Mesendoderm (in vitro differentiated cells): ENCODE data around the gene SMPD1.

Source experiments
- DNase-seq: peaks from one replicate; pipeline ENCODE4 v3.0.0; 2013
- H2AK5ac ChIP-seq: 2 replicates; pipeline ENCODE4 v1.6.1; 2013; ENCODE audit warnings: low read length, inconsistent platforms
- H2BK120ac ChIP-seq: 2 replicates; pipeline ENCODE4 v1.6.1; 2013; ENCODE audit warnings: low read depth, mild to moderate bottlenecking, low read length, moderate library complexity, mixed read lengths
- H2BK15ac ChIP-seq: replicated peaks from 2 replicates; pipeline ENCODE4 v1.6.1; 2013; ENCODE audit warnings: low read depth, mild to moderate bottlenecking, moderate library complexity
- H2BK5ac ChIP-seq: 2 replicates; pipeline ENCODE4 v1.6.1; 2013; ENCODE audit warnings: low read length, inconsistent platforms
- H3K18ac ChIP-seq: 2 replicates; pipeline ENCODE4 v1.6.1; 2013; ENCODE audit warnings: mild to moderate bottlenecking, low read length, mixed read lengths
- H3K23ac ChIP-seq: one replicate; pipeline ENCODE4 v1.6.1; 2013; ENCODE audit warnings: low read length
- H3K27ac ChIP-seq: 2 replicates; pipeline ENCODE4 v1.5.1; 2013; ENCODE audit warnings: low read depth, mild to moderate bottlenecking, inconsistent platforms, low read length, moderate library complexity
- H3K27me3 ChIP-seq: 2 replicates; pipeline ENCODE4 v1.6.1; 2013; ENCODE audit warnings: low read length, control low read depth, mild to moderate bottlenecking, inconsistent platforms; ENCODE audit not compliant: insufficient read depth, poor library complexity
- H3K36me3 ChIP-seq: 2 replicates; pipeline ENCODE4 v1.6.1; 2013; ENCODE audit warnings: low read length, inconsistent platforms; ENCODE audit not compliant: control insufficient read depth, insufficient read depth
- H3K4ac ChIP-seq: one replicate; pipeline ENCODE4 v1.6.1; 2013; ENCODE audit warnings: low read depth, mild to moderate bottlenecking, low read length, moderate library complexity
- H3K4me1 ChIP-seq: 2 replicates; pipeline ENCODE4 v1.6.1; 2013; ENCODE audit warnings: low read depth, low read length, inconsistent platforms; ENCODE audit not compliant: control insufficient read depth
- H3K4me2 ChIP-seq: 2 replicates; pipeline ENCODE4 v1.6.1; 2013; ENCODE audit warnings: low read length
- H3K4me3 ChIP-seq: 2 replicates; pipeline ENCODE4 v1.5.1; 2013; ENCODE audit warnings: mild to moderate bottlenecking, low read length
- H3K56ac ChIP-seq: one replicate; pipeline ENCODE4 v1.6.1; 2013; ENCODE audit warnings: low read length
- H3K79me1 ChIP-seq: 2 replicates; pipeline ENCODE4 v1.6.1; 2013; ENCODE audit warnings: low read length, inconsistent platforms
- H3K79me2 ChIP-seq: 2 replicates; pipeline ENCODE4 v1.6.1; 2013; ENCODE audit warnings: mild to moderate bottlenecking, low read length; ENCODE audit not compliant: control insufficient read depth, insufficient read depth
- H3K9ac ChIP-seq: 2 replicates; pipeline ENCODE4 v1.6.1; 2013; ENCODE audit warnings: low read length, inconsistent platforms
- H4K5ac ChIP-seq: one replicate; pipeline ENCODE4 v1.6.1; 2013; ENCODE audit warnings: low read length
- H4K8ac ChIP-seq: one replicate; pipeline ENCODE4 v1.6.1; 2013; ENCODE audit warnings: low read depth, mild to moderate bottlenecking, control low read depth, low read length, moderate library complexity
- WGBS: extraction: QIAGEN DNeasy Blood & Tissue Kit; methylation state at CpG from one replicate; pipeline ENCODE4 v1.1.7; 2013; ENCODE audit warnings: low lambda C conversion rate, missing lambda C conversion rate; ENCODE audit not compliant: insufficient coverage; ENCODE audit errors: extremely low coverage; 5-methylcytosine and 5-hydroxymethylcytosine counted together

SMPD1 gene

DNA sequence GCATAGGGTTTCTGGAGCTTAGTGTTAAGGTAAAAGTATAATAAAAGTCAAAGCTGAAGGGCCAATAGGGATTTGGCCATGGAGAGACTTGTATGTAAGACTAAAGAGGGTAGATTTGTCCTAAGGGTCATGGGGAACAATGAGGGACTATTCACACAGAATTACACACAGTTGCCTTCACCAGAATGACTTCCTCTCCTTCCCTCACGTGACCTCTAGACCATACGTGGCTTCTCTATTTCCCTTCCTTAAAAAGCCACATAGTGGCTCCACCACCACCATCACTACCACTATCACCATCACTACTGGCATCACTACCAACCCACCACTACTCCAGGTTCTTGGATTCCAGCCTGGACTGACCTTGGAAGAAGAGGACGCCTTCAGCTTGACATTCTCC lies 47.7 kb downstream of the SMPD1 start:
- H3K23ac ChIP-seq = no peak overlapping the region
- H3K4me3 ChIP-seq = no peak overlapping the region
- H3K79me1 ChIP-seq = no peaks in the 10 kb centered on the region
- H3K56ac ChIP-seq = no peak overlapping the region
- H2BK5ac ChIP-seq = no peak overlapping the region
- H3K4me2 ChIP-seq = no peak overlapping the region
- no peak overlapping the region for H4K5ac ChIP-seq
- WGBS = no CpG with 5 or more reads among the region's 3 CpGs
- no peak overlapping the region for H3K27ac ChIP-seq
- H3K4ac ChIP-seq = no peak overlapping the region
- no peak overlapping the region for H4K8ac ChIP-seq
- H3K4me1 ChIP-seq = peaks cover 5% of the 10 kb centered on the region
- DNase-seq = no peak
- no peaks in the 10 kb centered on the region for H3K27me3 ChIP-seq
- H2BK15ac ChIP-seq = no peak overlapping the region
- H3K79me2 ChIP-seq = no peaks in the 10 kb centered on the region
- H3K9ac ChIP-seq = no peak overlapping the region
- H2AK5ac ChIP-seq = no peak overlapping the region
- H3K36me3 ChIP-seq = no peaks in the 10 kb centered on the region
- H3K18ac ChIP-seq = no peak overlapping the region
- no peak overlapping the region for H2BK120ac ChIP-seq

DNA sequence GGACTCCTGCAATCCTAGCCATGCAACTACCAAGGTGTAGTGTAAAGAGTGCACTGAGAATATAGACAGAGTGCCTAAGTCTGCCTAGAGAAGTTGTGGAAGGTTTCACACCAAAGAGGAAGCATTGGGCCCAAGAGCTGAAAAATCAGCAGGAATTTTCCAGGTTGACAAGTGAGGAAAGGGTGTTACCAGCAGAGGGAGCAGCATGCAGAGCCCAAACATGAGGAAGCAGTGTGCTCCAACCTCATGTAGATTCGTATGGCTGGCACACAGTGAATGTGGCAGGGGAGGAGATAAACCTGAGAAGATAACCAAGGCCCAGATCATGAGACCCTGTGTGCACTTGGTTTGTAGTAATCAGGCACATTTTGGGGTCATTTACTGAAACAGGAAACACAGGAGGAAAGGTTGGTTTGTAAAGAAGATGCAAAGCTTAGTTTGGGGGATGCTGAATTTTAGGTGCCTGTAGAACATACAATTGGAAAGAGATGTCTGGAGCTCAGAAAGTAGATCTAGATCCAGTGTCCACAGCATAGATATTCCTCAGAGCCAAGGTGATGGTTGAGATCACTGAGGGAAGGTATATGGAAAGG lies 48.8 kb downstream of the SMPD1 start:
- Histone ChIP-seq H3K9ac (no peak overlapping the region), H3K4ac (no peak overlapping the region), H4K5ac (no peak overlapping the region), H3K79me1 (no peaks in the 10 kb centered on the region), H2AK5ac (no peak overlapping the region), H2BK5ac (no peak overlapping the region), H3K27me3 (no peaks in the 10 kb centered on the region), H3K4me3 (no peak overlapping the region), H4K8ac (no peak overlapping the region), H3K4me2 (no peak overlapping the region), H3K56ac (no peak overlapping the region), H3K4me1 (peaks cover 5% of the 10 kb centered on the region), H3K23ac (no peak overlapping the region), H3K18ac (no peak overlapping the region), H2BK120ac (no peak overlapping the region), H3K79me2 (no peaks in the 10 kb centered on the region), H3K36me3 (no peaks in the 10 kb centered on the region), H3K27ac (no peak overlapping the region), H2BK15ac (no peak overlapping the region)
- no CpG with 5 or more reads among the region's 1 CpG for whole genome bisulfite sequencing
- peak; percentile 83 for DNase-seq

DNA sequence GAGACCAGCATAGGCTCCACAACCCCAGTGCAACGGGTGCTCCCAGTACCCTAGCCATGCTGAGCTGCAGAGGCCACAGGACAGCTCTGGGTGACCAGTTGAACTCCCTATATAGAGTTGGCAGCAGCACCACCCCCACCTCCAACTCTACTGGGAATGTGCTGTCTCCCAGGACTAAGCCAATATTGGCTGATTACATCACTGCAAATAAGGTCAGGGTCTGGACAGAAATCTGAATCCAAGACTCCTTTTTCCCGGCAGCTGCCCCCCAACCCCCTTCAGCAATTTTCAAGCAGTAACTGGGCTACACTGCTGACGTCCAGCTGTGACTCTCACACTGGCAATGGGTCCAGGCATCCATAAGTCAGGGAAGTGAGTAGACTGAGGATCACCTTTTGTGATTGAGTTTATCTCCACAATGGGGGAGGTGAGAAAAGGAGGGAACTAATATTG lies 50.7 kb downstream of the SMPD1 start, which contains the start of gene HPX:
Gene HPX (minus strand): TSS at position 82 of the 453 bp plus-strand sequence. CDS start 24 bp downstream, at position 58.
- Histone ChIP-seq H3K4me2 (no peak within 1 kb of the TSS), H3K4ac (no peak within 1 kb of the TSS), H2BK15ac (no peak within 1 kb of the TSS), H2BK5ac (no peak within 1 kb of the TSS), H4K5ac (no peak within 1 kb of the TSS), H3K79me2 (no peaks in the 10 kb centered on the region), H3K4me3 (no peak within 1 kb of the TSS), H4K8ac (no peak within 1 kb of the TSS), H3K9ac (no peak within 1 kb of the TSS), H2AK5ac (no peak within 1 kb of the TSS), H3K23ac (no peak within 1 kb of the TSS), H3K18ac (no peak within 1 kb of the TSS), H3K79me1 (no peaks in the 10 kb centered on the region), H2BK120ac (no peak within 1 kb of the TSS), H3K36me3 (no peaks in the 10 kb centered on the region), H3K56ac (no peak within 1 kb of the TSS), H3K27ac (no peak within 1 kb of the TSS), H3K4me1 (peaks cover 5% of the 10 kb centered on the region), H3K27me3 (no peaks in the 10 kb centered on the region)
- no peak for DNase-seq
- WGBS = no CpG with 5 or more reads among the region's 3 CpGs

DNA sequence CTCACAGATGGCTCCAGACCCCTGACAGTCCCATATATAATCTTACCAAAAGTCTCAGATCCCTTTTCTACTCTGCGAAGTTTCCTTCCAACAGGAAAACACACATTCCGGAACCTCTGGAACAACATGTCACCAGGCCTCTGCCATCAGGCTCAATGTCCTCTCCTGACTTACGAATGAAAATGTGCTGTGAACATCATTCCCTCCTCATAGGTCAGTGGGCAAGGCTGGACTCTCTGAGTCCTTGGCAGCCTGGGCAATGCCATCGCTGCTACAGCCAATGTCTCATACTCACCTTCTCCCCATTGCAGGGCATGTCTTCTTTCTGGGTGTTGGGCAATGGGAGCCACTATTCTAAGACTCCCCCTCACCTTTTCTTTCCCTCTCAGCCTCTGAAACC lies 52.2 kb downstream of the SMPD1 start:
- Histone ChIP-seq H3K4me2 (no peak overlapping the region), H3K36me3 (no peaks in the 10 kb centered on the region), H2BK15ac (no peak overlapping the region), H3K56ac (no peak overlapping the region), H3K9ac (no peak overlapping the region), H2BK120ac (no peak overlapping the region), H3K79me1 (no peaks in the 10 kb centered on the region), H3K23ac (no peak overlapping the region), H4K8ac (no peak overlapping the region), H3K4ac (no peak overlapping the region), H3K27me3 (no peaks in the 10 kb centered on the region), H3K18ac (no peak overlapping the region), H2BK5ac (no peak overlapping the region), H4K5ac (no peak overlapping the region), H3K4me1 (peaks cover 5% of the 10 kb centered on the region), H3K79me2 (no peaks in the 10 kb centered on the region), H2AK5ac (no peak overlapping the region), H3K27ac (no peak overlapping the region), H3K4me3 (no peak overlapping the region)
- DNase-seq = no peak
- no CpG with 5 or more reads among the region's 4 CpGs for WGBS

DNA sequence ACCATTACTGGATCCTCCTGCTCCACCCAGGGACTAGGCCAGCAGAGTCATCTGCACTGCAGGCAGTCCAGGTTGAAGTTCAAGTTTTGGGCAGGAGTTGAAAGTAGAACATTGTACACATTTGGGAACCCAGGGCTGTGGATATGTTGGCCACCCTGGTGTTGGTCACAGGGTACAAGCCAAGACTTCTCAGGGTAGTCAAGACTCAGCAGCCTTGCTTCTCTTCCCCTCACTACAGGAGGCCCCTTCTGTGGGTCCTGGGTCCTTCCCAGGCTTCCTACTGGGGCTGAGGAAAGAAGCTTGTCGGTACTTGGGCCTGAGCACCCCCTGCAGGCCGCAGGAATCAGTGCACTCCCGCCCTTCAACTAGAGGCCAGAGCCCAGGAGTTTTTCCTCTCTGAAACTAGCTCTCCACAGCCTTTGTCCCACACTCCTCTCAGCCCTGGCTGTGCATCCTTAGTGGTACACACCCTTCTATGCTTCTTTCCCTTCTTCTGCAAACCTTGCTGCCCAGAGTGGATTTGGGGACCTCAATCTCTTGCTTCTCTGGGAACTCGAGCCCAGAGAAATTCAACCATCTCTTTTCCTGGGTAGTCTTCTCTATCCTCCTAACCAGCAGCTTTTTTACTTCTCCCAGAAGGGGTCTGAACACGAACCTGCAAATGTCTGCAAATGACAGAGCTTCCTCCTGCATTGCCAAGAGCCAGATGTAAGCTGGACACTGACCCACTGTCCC lies 53.2 kb downstream of the SMPD1 start:
- H3K27me3 ChIP-seq = no peaks in the 10 kb centered on the region
- H3K4me3 ChIP-seq = no peak overlapping the region
- H3K4me1 ChIP-seq = peaks cover 5% of the 10 kb centered on the region
- no peaks in the 10 kb centered on the region for H3K79me1 ChIP-seq
- WGBS = no CpG with 5 or more reads among the region's 5 CpGs
- H2BK120ac ChIP-seq = no peak overlapping the region
- H2AK5ac ChIP-seq = no peak overlapping the region
- no peak overlapping the region for H4K8ac ChIP-seq
- no peaks in the 10 kb centered on the region for H3K36me3 ChIP-seq
- no peak overlapping the region for H3K9ac ChIP-seq
- peak; percentile 69 for DNase-seq
- no peaks in the 10 kb centered on the region for H3K79me2 ChIP-seq
- no peak overlapping the region for H3K27ac ChIP-seq
- H3K4ac ChIP-seq = no peak overlapping the region
- no peak overlapping the region for H3K18ac ChIP-seq
- no peak overlapping the region for H3K56ac ChIP-seq
- H4K5ac ChIP-seq = no peak overlapping the region
- H3K23ac ChIP-seq = no peak overlapping the region
- H2BK15ac ChIP-seq = no peak overlapping the region
- no peak overlapping the region for H3K4me2 ChIP-seq
- no peak overlapping the region for H2BK5ac ChIP-seq
